ENCODE results near the gene PVALEF.
A peak's percentile ranks its signal among the peaks of the same experiment; 100 is the strongest.
"Not testable (repeated sequence)": the region's sequence is repeated elsewhere in the genome, so short reads cannot be mapped to it uniquely, and the experiment has no call there.

PVALEF gene

GRCh38 chr17:81222906-81223761 is 57.8 kb downstream of the PVALEF start, which contains the start of gene CEP131:
Gene CEP131, minus strand, starts transcription at chr17:81222965. Its CDS starts 2,909 bp downstream, at chr17:81220056.
- DNase-seq, result peak; percentile 96 to 99

GRCh38 chr17:81223762-81224130 is 58.4 kb downstream of the PVALEF start:
- DNase-seq, result peak in 1 of 2 donors; percentile 51

GRCh38 chr17:81227630-81228029 is 62.3 kb downstream of the PVALEF start:
- not testable (repeated sequence) for DNase-seq

GRCh38 chr17:81228420-81228819 is 63.1 kb downstream of the PVALEF start:
- peak; percentile 55 for DNase-seq

GRCh38 chr17:81228834-81229665 is 63.7 kb downstream of the PVALEF start:
- DNase-seq, result no peak

GRCh38 chr17:81229666-81229920 is 64.3 kb downstream of the PVALEF start:
- no peak for DNase-seq

GRCh38 chr17:81230043-81230820 is 64.9 kb downstream of the PVALEF start:
- peak in 1 of 2 donors; percentile 23 for DNase-seq

GRCh38 chr17:81231121-81231645 is 65.9 kb downstream of the PVALEF start:
- no peak for DNase-seq

- no peak for DNase-seq
These were observed 66.7 kb downstream of the PVALEF start for GRCh38 chr17:81231766-81232581.

Measured in inflammatory macrophage treated with lipopolysaccharide for 1 hour (primary cell).